ENCODE measurements around the gene RAB5IF. TPM values are rescaled to one million over a fixed set of nuclear protein-coding genes. Genes with fewer than 3 reads are reported as not detected.

Gene RAB5IF
- total RNA-seq, 2 experiments from 2014 or later: 113 to 114 TPM

DNA sequence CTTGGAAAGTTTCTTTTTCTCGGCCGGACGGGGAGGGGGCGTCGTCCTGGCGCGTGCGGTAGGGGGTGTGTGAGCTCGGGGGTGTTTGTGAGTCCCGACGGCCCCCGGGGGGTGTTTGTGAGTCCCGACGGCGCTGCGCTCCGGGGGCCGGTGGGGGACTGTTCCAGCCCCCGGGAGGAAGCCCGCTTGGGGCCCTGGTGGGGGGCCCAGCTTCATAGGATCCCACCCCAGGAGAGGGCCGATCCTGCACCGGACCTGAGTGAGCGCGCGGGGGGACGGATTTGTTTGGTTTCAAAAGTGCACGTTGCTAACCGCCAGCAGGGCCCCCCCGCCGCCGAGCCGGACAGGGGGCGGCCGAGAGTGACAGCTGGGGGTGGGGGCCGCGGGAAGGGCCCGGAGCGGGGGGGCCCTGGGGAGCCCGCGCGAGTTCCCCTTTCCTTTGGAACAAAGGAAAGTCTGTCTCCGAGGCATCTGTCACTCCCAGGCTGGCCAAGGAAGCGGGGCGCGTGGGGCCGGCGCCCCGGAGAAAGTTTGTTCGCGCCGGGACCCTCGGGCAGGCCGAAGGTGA is 31.7 kb upstream of the RAB5IF start:
- peaks cover 13% of the 10 kb centered on the region for H3K36me3 Mint-ChIP-seq
- intact Hi-C loops (cut with micrococcal nuclease): loop anchor here (1.0 to 2.0 kb wide), 5 partner anchors 18 to 172 kb away; partner anchors contain the start of gene NDRG3
- CTCF ChIA-PET: interaction anchor here (1.2 to 5.6 kb wide), 4 partner anchors 15 to 39 kb away, joined by 3 to 40 read pairs (median 8); partner anchors contain the start of gene RAB5IF
- no peaks in the 10 kb centered on the region for H3K9me3 Mint-ChIP-seq
- H3K4me3 Mint-ChIP-seq: peak overlapping the region; percentile 66
- POLR2A ChIA-PET: interaction anchor here (0.9 to 5.1 kb wide), 12 partner anchors 9 to 620 kb away, joined by 3 to 51 read pairs (median 6); partner anchors contain the start of genes RAB5IF, SCAND1 and SLA2
- H3K4me1 Mint-ChIP-seq (ENCODE audit: low read depth): peaks cover 35% of the 10 kb centered on the region
- peak overlapping the region; percentile 88 for H3K27ac Mint-ChIP-seq
- H3K27me3 Mint-ChIP-seq: no peaks in the 10 kb centered on the region
- peak; percentile 32 for DNase-seq

DNA sequence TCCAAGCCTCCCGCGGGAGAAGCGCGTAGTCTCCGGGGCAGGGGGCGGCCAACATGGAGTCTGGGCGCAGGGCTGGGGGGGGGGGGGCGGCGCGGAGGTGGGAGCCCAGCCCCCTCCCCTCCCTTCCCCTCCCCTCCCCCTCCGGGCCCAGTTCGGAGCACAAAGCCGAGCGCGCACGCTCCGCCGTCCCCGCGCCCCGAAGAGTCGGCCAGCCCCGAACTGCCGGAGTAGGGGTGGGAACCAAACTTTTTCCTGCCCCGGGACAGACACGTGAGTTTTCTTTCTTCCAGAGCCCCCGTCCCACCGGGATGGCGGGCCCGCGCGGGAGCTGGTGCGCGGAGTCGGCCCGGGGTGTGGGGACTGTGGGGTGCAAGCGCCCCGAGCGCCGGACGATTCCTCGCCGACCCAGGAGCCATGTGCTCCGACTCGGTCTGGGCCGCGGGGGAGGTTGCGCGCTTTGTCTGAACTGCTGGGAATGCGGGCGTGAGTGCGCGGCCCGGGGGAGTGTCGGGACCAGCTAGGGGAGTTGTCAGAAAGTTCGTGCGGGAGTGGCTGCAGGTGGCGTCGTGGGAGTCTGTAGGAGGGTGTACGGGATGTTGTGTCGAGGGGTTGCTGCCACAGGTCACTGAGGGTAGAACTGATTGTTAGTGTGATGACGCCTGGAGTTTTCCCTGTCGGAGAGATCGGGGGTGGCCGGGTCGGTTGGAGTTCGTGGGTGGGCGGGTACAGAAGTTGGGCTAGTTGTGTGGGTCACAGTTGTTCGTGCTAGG is 31.0 kb upstream of the RAB5IF start:
- Mint-ChIP-seq H3K36me3 (peaks cover 17% of the 10 kb centered on the region), H3K4me3 (peak overlapping the region; percentile 87), H3K9me3 (no peaks in the 10 kb centered on the region), H3K4me1 (ENCODE audit: low read depth) (peaks cover 35% of the 10 kb centered on the region), H3K27me3 (no peaks in the 10 kb centered on the region), H3K27ac (peak overlapping the region; percentile 88)
- ChIA-PET CTCF (interaction anchor here (1.2 to 5.6 kb wide), 5 partner anchors 14 to 31 kb away, joined by 3 to 40 read pairs (median 6); partner anchors contain the start of gene RAB5IF), POLR2A (interaction anchor here (0.9 to 5.1 kb wide), 11 partner anchors 8 to 159 kb away, joined by 3 to 51 read pairs (median 5); partner anchors contain the start of genes RAB5IF and SLA2)
- intact Hi-C loops (cut with micrococcal nuclease): no loop called here
- peak; percentile 59 for DNase-seq

- Mint-ChIP-seq H3K4me3 (peak overlapping the region; percentile 87), H3K27me3 (no peaks in the 10 kb centered on the region), H3K9me3 (no peaks in the 10 kb centered on the region), H3K27ac (no peak overlapping the region), H3K4me1 (ENCODE audit: low read depth) (peaks cover 38% of the 10 kb centered on the region), H3K36me3 (peaks cover 28% of the 10 kb centered on the region)
- ChIA-PET CTCF (interaction anchor here (0.6 to 5.6 kb wide), 6 partner anchors 12 to 600 kb away, joined by 3 to 40 read pairs (median 5); partner anchors contain the start of gene RAB5IF), POLR2A (interaction anchor here (0.7 to 5.1 kb wide), 4 partner anchors 9 to 29 kb away, joined by 3 to 51 read pairs (median 4); partner anchors contain the start of gene RAB5IF)
- DNase-seq: no peak
- intact Hi-C loops (cut with micrococcal nuclease): no loop called here
Observed at GRCh38 chr20:36576081-36576445, 29.5 kb upstream of the RAB5IF start.

- no peaks in the 10 kb centered on the region for H3K27me3 Mint-ChIP-seq
- ChIA-PET CTCF (interaction anchor here (1.1 to 1.5 kb wide), 3 partner anchors 13 to 28 kb away, joined by 3 to 5 read pairs (median 4); partner anchors contain the start of gene RAB5IF), POLR2A (no interaction called here)
- no peak for DNase-seq
- intact Hi-C loops (cut with micrococcal nuclease): no loop called here
- H3K4me3 Mint-ChIP-seq: no peak overlapping the region
- H3K27ac Mint-ChIP-seq: no peak overlapping the region
- H3K9me3 Mint-ChIP-seq: no peaks in the 10 kb centered on the region
- peaks cover 39% of the 10 kb centered on the region for H3K4me1 Mint-ChIP-seq (ENCODE audit: low read depth)
- H3K36me3 Mint-ChIP-seq: peaks cover 40% of the 10 kb centered on the region
Observed at GRCh38 chr20:36578356-36579041, 27.1 kb upstream of the RAB5IF start.

DNA sequence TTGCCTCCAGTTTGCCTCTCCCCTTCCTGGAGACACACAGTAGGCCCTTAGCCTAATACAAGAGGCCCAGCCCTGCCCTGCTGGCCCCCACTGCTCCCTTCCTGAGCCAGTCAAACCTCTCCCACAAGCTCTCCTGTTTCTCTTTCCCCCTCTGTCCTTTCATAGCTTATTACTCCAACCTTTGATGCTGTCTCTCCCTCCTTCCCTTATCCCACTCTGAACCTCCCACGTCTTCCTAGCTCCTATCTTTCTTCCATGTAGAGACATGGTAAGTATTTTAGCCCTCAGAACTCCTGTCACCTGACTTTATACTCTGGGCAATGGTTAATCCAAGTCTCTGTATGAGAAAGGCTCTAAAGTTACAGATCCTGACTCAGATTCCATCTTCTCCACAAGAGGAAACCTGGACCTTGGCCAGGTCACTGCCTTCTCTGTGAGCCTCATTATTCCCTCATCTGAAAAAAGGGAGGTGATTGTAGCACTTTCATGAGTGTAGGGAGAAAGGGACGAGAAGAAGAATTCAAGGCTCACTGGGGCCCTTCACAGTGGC is 25.5 kb upstream of the RAB5IF start:
- no peak for DNase-seq
- Mint-ChIP-seq H3K27me3 (no peaks in the 10 kb centered on the region), H3K4me1 (ENCODE audit: low read depth) (peaks cover 34% of the 10 kb centered on the region), H3K27ac (peak overlapping the region; percentile 34), H3K4me3 (no peak overlapping the region), H3K36me3 (peaks cover 39% of the 10 kb centered on the region), H3K9me3 (no peaks in the 10 kb centered on the region)
- intact Hi-C loops (cut with micrococcal nuclease): no loop called here
- ChIA-PET CTCF (no interaction called here), POLR2A (no interaction called here)

GRCh38 chr20:36582322-36582721 is 23.3 kb upstream of the RAB5IF start:
- Mint-ChIP-seq H3K36me3 (peaks cover 38% of the 10 kb centered on the region), H3K27ac (peak overlapping the region; percentile 84), H3K27me3 (no peaks in the 10 kb centered on the region), H3K4me3 (no peak overlapping the region), H3K9me3 (no peaks in the 10 kb centered on the region), H3K4me1 (ENCODE audit: low read depth) (peaks cover 25% of the 10 kb centered on the region)
- peak; percentile 60 for DNase-seq
- ChIA-PET POLR2A (interaction anchor here (1.6 kb wide), 1 partner anchor 13 kb away, joined by 3 read pairs; no protein-coding TSS in a partner anchor), CTCF (no interaction called here)
- intact Hi-C loops (cut with micrococcal nuclease): loop anchor here (1.0 kb wide), 1 partner anchor 12 kb away; no protein-coding TSS in a partner anchor

DNA sequence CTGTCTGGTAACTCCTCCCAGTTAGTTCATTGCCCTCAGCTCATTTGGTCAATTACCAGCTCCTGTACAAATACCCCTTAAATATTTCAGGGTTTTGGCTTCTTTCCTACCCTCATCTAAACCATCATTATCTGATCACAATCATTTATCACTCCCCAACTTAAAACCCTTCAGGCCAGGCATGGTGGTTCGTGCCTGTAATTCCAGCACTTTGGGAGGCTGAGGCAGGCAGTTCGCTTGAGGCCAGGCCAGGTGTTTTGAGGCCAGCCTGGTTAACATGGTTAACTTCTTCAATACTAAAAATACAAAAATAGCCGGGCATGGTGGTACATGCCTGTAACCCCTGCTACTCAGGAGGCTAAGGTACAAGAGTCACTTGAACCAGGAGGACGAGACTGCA is 22.8 kb upstream of the RAB5IF start:
- intact Hi-C loops (cut with micrococcal nuclease): loop anchor here (1.0 kb wide), 1 partner anchor 11 kb away; no protein-coding TSS in a partner anchor
- DNase-seq: no peak
- no peaks in the 10 kb centered on the region for H3K9me3 Mint-ChIP-seq
- CTCF ChIA-PET: no interaction called here
- H3K4me1 Mint-ChIP-seq (ENCODE audit: low read depth): peaks cover 29% of the 10 kb centered on the region
- H3K27me3 Mint-ChIP-seq: no peaks in the 10 kb centered on the region
- no peak overlapping the region for H3K4me3 Mint-ChIP-seq
- H3K36me3 Mint-ChIP-seq: peaks cover 43% of the 10 kb centered on the region
- POLR2A ChIA-PET: interaction anchor here (0.6 to 1.6 kb wide), 2 partner anchors 8 to 13 kb away, joined by 3 read pairs; no protein-coding TSS in a partner anchor
- peak overlapping the region; percentile 84 for H3K27ac Mint-ChIP-seq

- CTCF ChIA-PET: interaction anchor here (1.2 kb wide), 1 partner anchor 10 kb away, joined by 4 read pairs; no protein-coding TSS in a partner anchor
Observed at GRCh38 chr20:36584018-36584481, 21.5 kb upstream of the RAB5IF start.

DNA sequence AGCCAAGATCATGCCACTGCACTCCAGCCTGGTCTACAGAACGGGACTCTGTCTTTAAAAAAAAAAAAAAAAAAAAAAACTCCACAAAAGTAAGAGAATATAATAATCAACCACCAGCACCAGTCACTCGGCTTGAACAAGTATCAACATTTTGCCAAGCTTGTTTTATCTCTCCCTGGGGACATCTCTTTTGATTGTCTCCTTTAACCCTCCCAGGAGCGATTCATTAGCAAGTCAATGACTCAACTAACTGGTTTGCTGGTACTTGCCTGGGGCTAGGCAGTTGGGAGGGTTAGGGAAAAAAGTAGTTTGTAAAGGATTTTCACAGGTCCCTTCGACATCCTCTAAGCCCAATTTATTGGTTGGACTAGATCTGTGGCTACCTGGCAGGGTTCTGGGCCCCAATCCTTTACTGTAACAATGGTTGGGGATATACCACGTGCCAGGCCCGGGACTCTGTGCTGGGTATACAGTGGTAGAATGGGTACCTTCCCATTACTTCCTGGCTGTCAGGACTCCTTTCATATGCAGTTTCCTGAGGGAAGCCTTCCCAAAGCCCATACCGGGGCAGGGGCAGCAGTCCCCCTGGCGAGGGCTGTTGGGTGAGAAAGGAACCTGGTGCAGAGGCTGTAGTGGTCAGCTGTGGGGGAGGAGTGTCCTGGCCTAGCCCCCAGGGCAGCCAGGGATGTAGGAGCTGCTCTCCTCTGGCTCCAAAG is 20.0 kb upstream of the RAB5IF start:
- POLR2A ChIA-PET: interaction anchor here (0.6 kb wide), 1 partner anchor 9 kb away, joined by 4 read pairs; no protein-coding TSS in a partner anchor
- Mint-ChIP-seq H3K27ac (no peak overlapping the region), H3K4me3 (no peak overlapping the region), H3K4me1 (ENCODE audit: low read depth) (peaks cover 24% of the 10 kb centered on the region), H3K9me3 (no peaks in the 10 kb centered on the region), H3K27me3 (no peaks in the 10 kb centered on the region), H3K36me3 (peaks cover 28% of the 10 kb centered on the region)
- DNase-seq: no peak
- intact Hi-C loops (cut with micrococcal nuclease): no loop called here
- CTCF ChIA-PET: interaction anchor here (0.7 to 2.0 kb wide), 2 partner anchors 8 to 11 kb away, joined by 4 to 6 read pairs; no protein-coding TSS in a partner anchor

More at GRCh38 chr20:36584018-36584481, 21.5 kb upstream of the RAB5IF start:
- H3K9me3 Mint-ChIP-seq: no peaks in the 10 kb centered on the region
- H3K27ac Mint-ChIP-seq: peak overlapping the region; percentile 26
- H3K27me3 Mint-ChIP-seq: no peaks in the 10 kb centered on the region
- DNase-seq: no peak
- peaks cover 27% of the 10 kb centered on the region for H3K4me1 Mint-ChIP-seq (ENCODE audit: low read depth)
- H3K36me3 Mint-ChIP-seq: peaks cover 41% of the 10 kb centered on the region
- intact Hi-C loops (cut with micrococcal nuclease): no loop called here
- POLR2A ChIA-PET: interaction anchor here (1.6 kb wide), 1 partner anchor 12 kb away, joined by 3 read pairs; no protein-coding TSS in a partner anchor
- no peak overlapping the region for H3K4me3 Mint-ChIP-seq

GRCh38 chr20:36587388-36588070 is 18.1 kb upstream of the RAB5IF start:
- Mint-ChIP-seq H3K4me1 (ENCODE audit: low read depth) (peaks cover 28% of the 10 kb centered on the region), H3K27ac (peak overlapping the region; percentile 24), H3K27me3 (no peaks in the 10 kb centered on the region), H3K9me3 (no peaks in the 10 kb centered on the region), H3K36me3 (peaks cover 26% of the 10 kb centered on the region), H3K4me3 (no peak overlapping the region)
- ChIA-PET POLR2A (interaction anchor here (1.5 to 2.1 kb wide), 2 partner anchors 12 to 14 kb away, joined by 5 to 6 read pairs; partner anchors contain the start of gene TGIF2), CTCF (interaction anchor here (0.6 to 1.9 kb wide), 4 partner anchors 13 to 149 kb away, joined by 3 to 12 read pairs (median 3); partner anchors contain the start of gene TGIF2)
- intact Hi-C loops (cut with micrococcal nuclease): no loop called here
- no peak for DNase-seq
